NB4 (cell line): Measurements from ENCODE around the gene PORCN.

Experiments
- CTCF ChIP-seq: IDR thresholded peaks from one replicate; pipeline ENCODE4 v1.5.1; 2012; ENCODE audit warnings: low read depth, low read length
- MYC ChIP-seq: IDR thresholded peaks from 2 replicates; pipeline ENCODE4 v1.6.1; 2011; ENCODE audit warnings: low read depth, low read length
- POLR2A ChIP-seq: IDR thresholded peaks from 2 replicates; pipeline ENCODE4 v1.6.1; 2011; ENCODE audit warnings: mild to moderate bottlenecking; ENCODE audit not compliant: insufficient read length; ENCODE audit errors: extremely low read depth

- no peak for TF ChIP-seq CTCF
- TF ChIP-seq POLR2A = no peak
- no peak for TF ChIP-seq MYC
These were observed 30.0 kb downstream of the PORCN start for GRCh38 chrX:48538641-48539344.
